Mesenchymal stem cell (in vitro differentiated cells and primary cell): Measurements from ENCODE around the gene ETV1.

Experiments
- DNase-seq: peaks from one replicate; pipeline ENCODE4 v3.0.0-alpha.2; 2013
- H2AFZ ChIP-seq: one replicate; pipeline ENCODE4 v1.6.1; 2013; ENCODE audit warnings: low read depth, mild to moderate bottlenecking, control low read depth, inconsistent platforms, low read length, moderate library complexity
- H2AK5ac ChIP-seq: 2 replicates; pipeline ENCODE4 v1.6.1; 2013; ENCODE audit warnings: low read length, moderate library complexity, mild to moderate bottlenecking, inconsistent platforms; ENCODE audit not compliant: severe bottlenecking
- H2BK120ac ChIP-seq: one replicate; pipeline ENCODE4 v1.6.1; 2013; ENCODE audit warnings: low read depth, mild to moderate bottlenecking, inconsistent platforms, low read length, moderate library complexity
- H2BK12ac ChIP-seq, 2 experiments: one replicate each; pipeline ENCODE4 v1.6.1; 2013; ENCODE audit warnings: inconsistent platforms in 2 of 2, low read length in 2 of 2, mild to moderate bottlenecking in 2 of 2, moderate library complexity in 2 of 2, control low read depth in 1 of 2
- H2BK15ac ChIP-seq: one replicate; pipeline ENCODE4 v1.6.1; 2013; ENCODE audit warnings: mild to moderate bottlenecking, low read depth, inconsistent platforms; ENCODE audit not compliant: poor library complexity, severe bottlenecking
- H2BK5ac ChIP-seq: 2 replicates; pipeline ENCODE4 v1.6.1; 2013; ENCODE audit warnings: low read depth, mild to moderate bottlenecking, low read length, control low read depth, inconsistent platforms; ENCODE audit not compliant: poor library complexity, severe bottlenecking
- H3K14ac ChIP-seq, 2 experiments: one replicate each; pipeline ENCODE4 v1.6.1; 2013; ENCODE audit warnings: inconsistent platforms in 2 of 2, low read length in 2 of 2, control low read depth in 1 of 2, mild to moderate bottlenecking in 1 of 2, moderate library complexity in 1 of 2
- H3K18ac ChIP-seq, 2 experiments: one replicate each; pipeline ENCODE4 v1.6.1; 2013; ENCODE audit warnings: inconsistent platforms in 2 of 2, low read length in 2 of 2, control low read depth in 1 of 2, low read depth in 1 of 2, mild to moderate bottlenecking in 1 of 2
- H3K23ac ChIP-seq, 2 experiments: one replicate each; pipeline ENCODE4 v1.6.1; 2013; ENCODE audit warnings: inconsistent platforms in 2 of 2, low read length in 2 of 2, mild to moderate bottlenecking in 2 of 2, moderate library complexity in 2 of 2, control low read depth in 1 of 2
- H3K27ac ChIP-seq: 2 replicates; pipeline ENCODE4 v1.5.1; 2013; ENCODE audit warnings: mild to moderate bottlenecking, moderate library complexity, low read length, control low read depth, inconsistent platforms; ENCODE audit not compliant: poor library complexity, severe bottlenecking
- H3K27me3 ChIP-seq, 2 experiments: 2 replicates each; pipeline versions ENCODE4 v1.6.1 to v1.7.0; 2013; ENCODE audit warnings: low read length in 2 of 2, mild to moderate bottlenecking in 2 of 2, moderate library complexity in 2 of 2, control low read depth in 1 of 2, inconsistent platforms in 1 of 2; ENCODE audit not compliant: control insufficient read depth in 1 of 2, insufficient read depth in 1 of 2
- H3K36me3 ChIP-seq, 2 experiments: 2 replicates each; pipeline versions ENCODE4 v1.6.1 to v1.7.0; 2013; ENCODE audit warnings: low read length in 2 of 2, control low read depth in 1 of 2, inconsistent platforms in 1 of 2, low read depth in 1 of 2, mild to moderate bottlenecking in 1 of 2; ENCODE audit not compliant: insufficient read depth in 2 of 2, control insufficient read depth in 1 of 2
- H3K4ac ChIP-seq, 2 experiments: one replicate each; pipeline ENCODE4 v1.6.1; 2013; ENCODE audit warnings: inconsistent platforms in 2 of 2, low read length in 2 of 2, mild to moderate bottlenecking in 2 of 2, moderate library complexity in 2 of 2, control low read depth in 1 of 2, low read depth in 1 of 2
- H3K4me1 ChIP-seq: 2 replicates; pipeline ENCODE4 v1.6.1; 2013; ENCODE audit warnings: low read depth, low read length, control low read depth; ENCODE audit not compliant: control insufficient read depth, insufficient read depth
- H3K4me2 ChIP-seq: 2 replicates; pipeline ENCODE4 v1.6.1; 2013; ENCODE audit warnings: low read length, mild to moderate bottlenecking, inconsistent platforms; ENCODE audit not compliant: poor library complexity, severe bottlenecking
- H3K4me3 ChIP-seq, 2 experiments: 2 replicates each; pipeline versions ENCODE4 v1.5.1 to v1.7.0; 2013; ENCODE audit warnings: low read length in 2 of 2, mild to moderate bottlenecking in 2 of 2, control low read depth in 1 of 2, low read depth in 1 of 2; ENCODE audit not compliant: insufficient read depth in 1 of 2
- H3K79me1 ChIP-seq: replicated peaks from 2 replicates; pipeline ENCODE4 v1.6.1; 2013; ENCODE audit warnings: mild to moderate bottlenecking, control low read depth, low read length, inconsistent platforms; ENCODE audit not compliant: poor library complexity, severe bottlenecking
- H3K9ac ChIP-seq: 2 replicates; pipeline ENCODE4 v1.7.0; 2013; ENCODE audit warnings: mild to moderate bottlenecking, low read length, moderate library complexity
- H3K9me3 ChIP-seq: 2 replicates; pipeline ENCODE4 v1.7.0; 2013; ENCODE audit warnings: mild to moderate bottlenecking, low read length; ENCODE audit not compliant: control insufficient read depth
- H4K8ac ChIP-seq: one replicate; pipeline ENCODE4 v1.6.1; 2013; ENCODE audit warnings: inconsistent platforms, mild to moderate bottlenecking, low read length, moderate library complexity
- H4K91ac ChIP-seq: one replicate; pipeline ENCODE4 v1.6.1; 2013; ENCODE audit warnings: mild to moderate bottlenecking, low read length, inconsistent platforms
- WGBS: methylation state at CpG from one replicate; pipeline ENCODE4 v1.1.7; 2013; ENCODE audit warnings: mixed read lengths; 5-methylcytosine and 5-hydroxymethylcytosine counted together

The ETV1 gene

DNA sequence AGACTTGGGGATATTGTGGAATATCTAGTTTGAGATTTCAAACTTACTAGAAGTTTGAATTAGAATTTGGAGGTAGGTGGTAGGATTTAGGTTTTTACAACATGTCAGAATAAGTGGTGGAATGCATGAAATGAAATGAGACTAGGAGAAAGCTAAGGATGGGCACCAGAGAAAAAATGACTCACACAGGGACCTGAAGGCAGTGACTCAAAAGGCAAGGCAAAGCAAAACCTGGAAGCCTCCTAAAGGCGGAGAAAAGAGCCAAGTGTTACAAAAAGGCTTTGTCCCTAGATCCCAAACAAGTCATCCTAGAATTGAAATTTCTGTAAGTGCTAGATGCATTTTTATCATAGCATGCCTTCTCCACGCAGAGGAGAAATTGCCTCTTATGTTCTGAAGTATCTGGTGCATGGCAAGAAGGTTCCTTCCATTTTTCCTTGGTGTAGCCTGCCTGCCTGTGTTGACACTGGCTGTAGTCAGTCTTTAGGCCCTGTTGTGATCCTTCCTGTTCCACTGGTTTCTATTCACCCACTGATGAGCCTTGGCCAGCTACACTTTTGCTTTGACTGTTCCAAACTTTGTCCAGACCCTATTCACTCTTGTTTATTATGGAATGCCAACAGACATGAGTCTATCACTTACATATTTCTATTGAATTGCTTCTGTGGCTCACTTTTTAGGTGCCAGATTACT lies 109.3 kb downstream of the ETV1 start:
- Histone ChIP-seq H3K4ac (no peak overlapping the region), H4K91ac (no peak overlapping the region), H3K27me3 (no peaks in the 10 kb centered on the region), H3K79me1 (no peaks in the 10 kb centered on the region), H3K9ac (peak overlapping the region; percentile 14), H3K9me3 (no peaks in the 10 kb centered on the region), H3K4me3 (peak overlapping the region in 1 of 2 experiments; percentile 11), H3K27ac (no peak overlapping the region), H2AFZ (no peak overlapping the region), H2AK5ac (peak overlapping the region; percentile 9), H2BK15ac (no peak overlapping the region), H2BK5ac (no peak overlapping the region), H3K23ac (no peak overlapping the region), H3K18ac (no peak overlapping the region), H3K36me3 (no peaks in the 10 kb centered on the region), H2BK120ac (no peak overlapping the region), H2BK12ac (no peak overlapping the region), H3K14ac (no peak overlapping the region), H3K4me2 (no peak overlapping the region), H3K4me1 (peaks cover 2% of the 10 kb centered on the region), H4K8ac (no peak overlapping the region)
- WGBS = 100% methylated on average over 2 of the region's 2 CpGs
- DNase-seq = no peak

GRCh38 chr7:13879143-13879542 lies 110.3 kb downstream of the ETV1 start:
- Histone ChIP-seq H4K8ac (no peak overlapping the region), H3K4me3 (no peak overlapping the region), H3K4ac (no peak overlapping the region), H3K4me2 (no peak overlapping the region), H2AFZ (no peak overlapping the region), H3K23ac (no peak overlapping the region), H3K9me3 (no peaks in the 10 kb centered on the region), H3K9ac (no peak overlapping the region), H2BK120ac (no peak overlapping the region), H3K18ac (no peak overlapping the region), H3K27me3 (no peaks in the 10 kb centered on the region), H2BK5ac (no peak overlapping the region), H2AK5ac (no peak overlapping the region), H3K27ac (no peak overlapping the region), H2BK15ac (no peak overlapping the region), H3K4me1 (peaks cover 2% of the 10 kb centered on the region), H3K36me3 (no peaks in the 10 kb centered on the region), H4K91ac (no peak overlapping the region), H3K14ac (no peak overlapping the region), H2BK12ac (no peak overlapping the region), H3K79me1 (no peaks in the 10 kb centered on the region)
- no peak for DNase-seq

GRCh38 chr7:13878154-13878553 lies 111.3 kb downstream of the ETV1 start:
- no peak overlapping the region for H3K14ac ChIP-seq
- no peak overlapping the region for H3K27ac ChIP-seq
- H3K4me2 ChIP-seq = no peak overlapping the region
- no peak overlapping the region for H3K9ac ChIP-seq
- DNase-seq = no peak
- no peaks in the 10 kb centered on the region for H3K36me3 ChIP-seq
- no peak overlapping the region for H2AFZ ChIP-seq
- H4K91ac ChIP-seq = no peak overlapping the region
- no peak overlapping the region for H2BK120ac ChIP-seq
- H3K9me3 ChIP-seq = no peaks in the 10 kb centered on the region
- H2BK15ac ChIP-seq = no peak overlapping the region
- H3K27me3 ChIP-seq = no peaks in the 10 kb centered on the region
- H3K4me3 ChIP-seq = no peak overlapping the region
- H3K23ac ChIP-seq = no peak overlapping the region
- H4K8ac ChIP-seq = no peak overlapping the region
- peaks cover 2% of the 10 kb centered on the region for H3K4me1 ChIP-seq
- no peak overlapping the region for H3K18ac ChIP-seq
- no peak overlapping the region for H2BK5ac ChIP-seq
- H2AK5ac ChIP-seq = no peak overlapping the region
- H3K4ac ChIP-seq = no peak overlapping the region
- H3K79me1 ChIP-seq = no peaks in the 10 kb centered on the region
- H2BK12ac ChIP-seq = no peak overlapping the region

- Histone ChIP-seq H2BK120ac (no peak overlapping the region), H2BK15ac (no peak overlapping the region), H4K8ac (no peak overlapping the region), H2AFZ (no peak overlapping the region), H3K4me1 (peaks cover 2% of the 10 kb centered on the region), H3K27me3 (no peaks in the 10 kb centered on the region), H3K27ac (no peak overlapping the region), H3K4me3 (no peak overlapping the region), H3K36me3 (no peaks in the 10 kb centered on the region), H3K79me1 (no peaks in the 10 kb centered on the region), H3K23ac (no peak overlapping the region), H3K18ac (no peak overlapping the region), H2AK5ac (no peak overlapping the region), H3K9ac (no peak overlapping the region), H3K9me3 (no peaks in the 10 kb centered on the region), H3K4me2 (no peak overlapping the region), H2BK12ac (no peak overlapping the region), H2BK5ac (no peak overlapping the region), H4K91ac (peak overlapping the region; percentile 39), H3K4ac (no peak overlapping the region), H3K14ac (no peak overlapping the region)
- no peak for DNase-seq
- 76% methylated on average over 5 of the region's 5 CpGs for WGBS
These were observed 113.9 kb downstream of the ETV1 start for GRCh38 chr7:13875496-13876074.
